ENCODE data around the gene SLC25A15. TPM values are rescaled to one million over a fixed set of nuclear protein-coding genes. Genes with fewer than 3 reads are reported as not detected.
"Not testable (repeated sequence)": the region's sequence is repeated elsewhere in the genome, so short reads cannot be mapped to it uniquely, and the experiment has no call there.

Gene SLC25A15
- total RNA-seq, 3 donors from 2014 or later = 4.9 to 8.8 (median 8.8) TPM

DNA sequence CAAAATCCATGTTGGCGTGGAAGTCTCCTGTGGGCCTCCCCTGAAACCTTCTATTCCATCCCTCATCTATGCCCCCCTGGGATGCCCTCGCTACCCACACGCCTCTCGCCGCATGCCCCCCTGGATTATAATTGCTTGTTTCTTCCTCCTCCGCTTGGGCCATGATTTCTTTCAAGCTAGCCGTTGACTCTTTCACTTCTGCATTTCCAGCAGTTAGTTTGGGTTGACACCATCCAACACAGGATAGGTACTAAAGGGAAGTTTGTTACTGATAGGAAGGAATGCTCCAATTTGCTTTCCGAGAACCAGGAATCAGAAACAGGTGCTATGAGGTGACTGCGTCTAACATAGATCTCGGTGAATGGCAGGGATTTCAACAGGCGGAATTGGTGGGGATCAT is 7.7 kb upstream of the SLC25A15 start:
- no peak overlapping the region for H3K4me3 ChIP-seq
- TF ChIP-seq, protein P1, sequence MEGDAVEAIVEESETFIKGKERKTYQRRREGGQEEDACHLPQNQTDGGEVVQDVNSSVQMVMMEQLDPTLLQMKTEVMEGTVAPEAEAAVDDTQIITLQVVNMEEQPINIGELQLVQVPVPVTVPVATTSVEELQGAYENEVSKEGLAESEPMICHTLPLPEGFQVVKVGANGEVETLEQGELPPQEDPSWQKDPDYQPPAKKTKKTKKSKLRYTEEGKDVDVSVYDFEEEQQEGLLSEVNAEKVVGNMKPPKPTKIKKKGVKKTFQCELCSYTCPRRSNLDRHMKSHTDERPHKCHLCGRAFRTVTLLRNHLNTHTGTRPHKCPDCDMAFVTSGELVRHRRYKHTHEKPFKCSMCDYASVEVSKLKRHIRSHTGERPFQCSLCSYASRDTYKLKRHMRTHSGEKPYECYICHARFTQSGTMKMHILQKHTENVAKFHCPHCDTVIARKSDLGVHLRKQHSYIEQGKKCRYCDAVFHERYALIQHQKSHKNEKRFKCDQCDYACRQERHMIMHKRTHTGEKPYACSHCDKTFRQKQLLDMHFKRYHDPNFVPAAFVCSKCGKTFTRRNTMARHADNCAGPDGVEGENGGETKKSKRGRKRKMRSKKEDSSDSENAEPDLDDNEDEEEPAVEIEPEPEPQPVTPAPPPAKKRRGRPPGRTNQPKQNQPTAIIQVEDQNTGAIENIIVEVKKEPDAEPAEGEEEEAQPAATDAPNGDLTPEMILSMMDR (IDR thresholded peaks at IDR 0.05) = no peak
- intact Hi-C loops (cut with DNase I, micrococcal nuclease) = no loop called here
- no peaks in the 10 kb centered on the region for H3K4me1 ChIP-seq (ENCODE audit: low read depth)
- ATAC-seq (no peak), DNase-seq (no peak)
- H3K36me3 ChIP-seq (ENCODE audit: low read depth) = no peaks in the 10 kb centered on the region
- no peaks in the 10 kb centered on the region for H3K9me3 ChIP-seq

DNA sequence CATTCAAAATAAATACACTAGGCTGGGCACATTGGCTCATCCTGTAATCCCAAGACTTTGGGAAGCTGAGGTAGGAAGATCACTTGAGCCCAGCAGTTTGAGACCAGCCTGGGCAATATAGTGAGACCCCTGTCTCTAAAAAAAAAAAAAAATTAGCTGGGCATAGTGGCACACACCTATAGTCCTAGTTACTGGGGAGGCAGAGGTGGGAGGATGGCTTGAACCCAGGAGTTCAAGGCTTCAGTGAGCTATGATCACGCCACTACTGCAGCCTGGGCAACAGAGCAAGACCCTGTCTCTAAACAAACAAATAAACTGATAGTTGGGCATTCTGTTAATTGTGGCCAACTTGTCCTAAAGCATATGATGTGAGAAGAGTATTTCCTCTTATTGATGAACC is 6.4 kb upstream of the SLC25A15 start:
- intact Hi-C loops (cut with DNase I, micrococcal nuclease); ATAC-seq: not testable (repeated sequence)

DNA sequence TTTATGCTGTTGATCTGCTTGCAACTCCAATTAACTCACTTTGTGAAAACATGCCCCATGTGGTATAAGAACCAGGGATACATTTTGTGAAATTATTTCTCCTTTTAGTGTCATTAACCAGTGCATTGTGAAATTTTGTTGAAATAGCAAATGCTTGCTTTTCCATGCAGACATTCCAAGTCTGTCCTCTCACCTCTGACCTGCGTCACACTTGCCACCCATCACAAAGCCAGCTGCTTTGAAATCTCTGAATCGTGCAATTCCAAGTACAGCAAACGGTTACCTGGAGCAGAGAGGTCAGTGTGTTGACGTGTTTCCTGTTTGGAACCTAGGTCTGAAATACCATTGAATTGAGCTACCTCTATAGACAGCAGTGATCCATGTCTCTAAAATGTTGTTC is 4.9 kb upstream of the SLC25A15 start:
- H3K4me1 ChIP-seq (ENCODE audit: low read depth) = no peaks in the 10 kb centered on the region
- intact Hi-C loops (cut with DNase I, micrococcal nuclease) = no loop called here
- H3K9me3 ChIP-seq = no peaks in the 10 kb centered on the region
- no peak for ATAC-seq
- no peak overlapping the region for H3K4me3 ChIP-seq
- TF ChIP-seq, protein P1 (IDR thresholded peaks at IDR 0.05) = no peak
- DNase-seq = no peak
- no peaks in the 10 kb centered on the region for H3K36me3 ChIP-seq (ENCODE audit: low read depth)

More for the DNA sequence above, 6.4 kb upstream of the SLC25A15 start:
- not testable (repeated sequence) for H3K36me3 ChIP-seq (ENCODE audit: low read depth); H3K4me1 ChIP-seq (ENCODE audit: low read depth); H3K4me3 ChIP-seq; H3K9me3 ChIP-seq; DNase-seq

DNA sequence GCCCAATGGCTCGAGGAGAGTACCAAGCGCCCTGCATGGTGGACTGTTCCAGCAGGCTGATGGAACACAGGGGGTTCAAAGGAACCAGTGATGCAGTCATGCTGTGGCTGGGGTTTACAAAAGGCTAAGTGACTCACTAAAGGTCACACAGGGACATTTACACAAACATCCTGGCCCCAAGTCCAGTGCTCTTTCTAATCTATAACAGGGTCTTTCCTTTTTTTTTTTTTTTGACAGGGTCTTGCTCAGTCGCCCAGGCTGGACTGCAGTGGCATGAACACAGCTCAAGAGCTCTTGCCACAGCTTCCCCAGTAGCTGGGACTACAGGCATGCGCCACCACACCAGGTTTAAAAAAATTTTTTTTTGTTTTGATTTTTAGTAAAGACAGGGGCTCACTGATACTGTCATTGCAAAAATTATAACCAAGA is 2.8 kb upstream of the SLC25A15 start:
- Histone ChIP-seq H3K36me3 (ENCODE audit: low read depth) (no peaks in the 10 kb centered on the region), H3K9me3 (no peaks in the 10 kb centered on the region), H3K4me1 (ENCODE audit: low read depth) (peaks cover 7% of the 10 kb centered on the region), H3K4me3 (no peak overlapping the region)
- no peak for DNase-seq
- no peak for ATAC-seq
- TF ChIP-seq, protein P1 (IDR thresholded peaks at IDR 0.05) = no peak
- intact Hi-C loops (cut with DNase I, micrococcal nuclease) = no loop called here

DNA sequence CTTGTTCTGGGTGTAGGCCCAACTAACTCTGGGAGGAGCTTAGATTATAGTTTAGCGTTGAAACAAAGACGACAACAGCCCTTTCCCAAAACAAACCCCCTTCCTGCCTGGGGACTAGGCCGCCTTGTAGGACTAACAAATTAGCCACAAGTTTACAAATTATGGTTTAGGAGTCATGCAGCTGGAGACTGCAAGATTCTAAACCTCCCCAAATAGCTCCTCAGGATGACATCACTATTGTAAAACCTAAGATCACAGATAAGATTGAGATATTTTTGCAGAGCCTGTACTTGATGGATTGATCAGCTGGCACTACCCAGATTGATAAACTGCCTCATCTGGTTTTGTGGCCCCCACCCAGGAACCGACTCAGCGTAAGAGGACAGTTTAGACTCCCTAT is 2.3 kb upstream of the SLC25A15 start:
- H3K4me3 ChIP-seq = no peak overlapping the region
- no peaks in the 10 kb centered on the region for H3K9me3 ChIP-seq
- ATAC-seq = no peak
- no peaks in the 10 kb centered on the region for H3K36me3 ChIP-seq (ENCODE audit: low read depth)
- intact Hi-C loops (cut with DNase I, micrococcal nuclease) = no loop called here
- TF ChIP-seq, protein P1 (IDR thresholded peaks at IDR 0.05) = no peak
- DNase-seq = no peak
- peaks cover 7% of the 10 kb centered on the region for H3K4me1 ChIP-seq (ENCODE audit: low read depth)

DNA sequence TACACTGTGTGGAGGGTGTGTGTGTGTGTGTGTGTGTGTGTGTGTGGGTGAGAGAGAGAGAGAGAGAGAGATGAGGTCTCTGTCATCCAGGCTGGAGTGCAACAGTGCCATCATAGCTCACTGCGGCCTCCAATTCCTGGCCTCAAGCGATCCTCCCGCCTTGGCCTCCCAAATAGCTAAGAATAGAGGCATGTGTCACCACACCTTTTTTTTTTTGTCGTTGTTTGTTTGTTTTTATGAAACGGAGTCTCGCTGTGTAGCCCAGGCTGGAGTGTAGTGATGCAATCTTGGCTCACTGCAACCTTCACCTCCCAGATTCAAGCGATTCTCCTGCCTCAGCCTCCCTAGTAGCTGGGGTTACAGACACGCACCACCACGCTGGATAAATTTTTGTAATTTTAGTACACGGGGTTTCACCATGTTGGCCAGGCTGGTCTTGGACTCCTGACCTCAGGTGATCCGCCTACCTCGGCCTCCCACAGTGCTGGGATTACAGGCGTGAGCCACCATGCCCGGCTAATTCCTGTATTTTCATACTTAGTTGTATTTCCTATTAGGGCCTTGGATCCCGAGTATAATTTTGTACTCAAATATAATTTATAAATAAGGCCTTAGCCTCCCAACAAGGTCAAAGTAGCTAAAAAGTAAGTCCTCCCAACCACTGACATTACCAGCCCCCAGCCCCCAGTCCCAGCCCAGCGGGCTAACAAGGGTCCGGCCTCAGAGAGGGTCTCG is 704 bp upstream of the SLC25A15 start:
- H3K4me1 ChIP-seq (ENCODE audit: low read depth); intact Hi-C loops (cut with DNase I, micrococcal nuclease); ATAC-seq; DNase-seq; H3K9me3 ChIP-seq; H3K36me3 ChIP-seq (ENCODE audit: low read depth): not testable (repeated sequence)
- peak overlapping the region; percentile 41 for H3K4me3 ChIP-seq

Measured in mucosa of descending colon (tissue), 3 donors.